ENCODE data around the gene TMED3. TPM values are rescaled to one million over a fixed set of nuclear protein-coding genes. Genes with fewer than 3 reads are reported as not detected.

TMED3 gene
- polyA plus RNA-seq, 4 donors: 62.6 to 71.5 (median 67.0) TPM

Other genes starting within 250 kb of the TMED3 start
- under 1 TPM; 0.19 to 0.44 (median 0.40) TPM for gene RASGRF1, start 220.3 kb upstream of the TMED3 start, polyA plus RNA-seq (ENCODE audit: insufficient read length in 4 of 4)
- gene ANKRD34C, start 28.4 kb upstream of the TMED3 start, polyA plus RNA-seq (ENCODE audit: insufficient read length in 4 of 4): under 1 TPM; 0.08 to 0.15 (median 0.09) TPM
- gene MINAR1, start 121.2 kb downstream of the TMED3 start, polyA plus RNA-seq (ENCODE audit: insufficient read length in 4 of 4): 1 to 10 TPM in 3 of 4 donors, under 1 TPM in 1; 0.97 to 1.4 (median 1.1) TPM